Measurements from ENCODE around the gene NELFE.

Gene NELFE

GRCh38 chr6:31927863-31928671 is 30.7 kb downstream of the NELFE start:
- H3K4me3 ChIP-seq (ENCODE audit: low read depth, low read length): no peak overlapping the region
- DNase-seq (ENCODE audit: low read depth): no peak
- TF ChIP-seq CTCF (IDR thresholded peaks at IDR 0.05; ENCODE audit: control insufficient read depth, extremely low read depth, insufficient read depth): no peak

DNA sequence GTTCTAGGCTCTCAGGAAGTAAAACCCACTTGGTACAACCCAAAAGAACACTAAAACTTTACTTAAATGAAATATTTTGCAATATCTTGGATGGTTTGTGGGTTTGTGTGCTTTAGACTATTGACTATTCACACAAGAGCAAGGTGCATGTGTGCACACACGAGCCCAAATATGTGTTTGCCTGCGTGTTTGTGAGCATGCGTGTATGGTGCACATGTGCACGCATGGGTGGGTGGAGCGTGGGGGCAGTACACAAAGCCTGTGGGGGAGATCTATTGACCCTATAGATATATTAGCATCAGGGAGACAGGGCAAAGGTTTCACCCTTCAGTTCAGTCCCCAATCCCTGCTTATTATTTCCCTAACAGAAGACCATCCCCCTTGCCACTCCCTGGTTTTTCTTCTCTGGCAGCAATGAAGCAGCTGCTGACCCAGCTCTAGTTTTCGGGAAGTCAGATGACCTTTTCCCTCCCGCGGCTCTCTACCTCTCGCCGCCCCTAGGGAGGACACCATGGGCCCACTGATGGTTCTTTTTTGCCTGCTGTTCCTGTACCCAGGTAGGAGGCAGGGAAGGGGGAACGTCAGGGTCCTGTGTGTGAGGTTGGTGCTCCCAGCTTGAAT is 31.4 kb downstream of the NELFE start, which contains the start of gene C2:
Gene C2 (plus strand): TSS at position 476 of the 621 bp plus-strand sequence. CDS start 36 bp downstream, at position 512.
- no peak within 1 kb of the TSS for H3K4me3 ChIP-seq (ENCODE audit: low read depth, low read length)
- no peak for DNase-seq (ENCODE audit: low read depth)
- TF ChIP-seq CTCF (IDR thresholded peaks at IDR 0.05; ENCODE audit: control insufficient read depth, extremely low read depth, insufficient read depth): no peak

GRCh38 chr6:31922942-31923341 is 35.8 kb downstream of the NELFE start:
- no peak for DNase-seq (ENCODE audit: low read depth)
- H3K4me3 ChIP-seq (ENCODE audit: low read depth, low read length): no peak overlapping the region
- no peak for TF ChIP-seq CTCF (IDR thresholded peaks at IDR 0.05; ENCODE audit: control insufficient read depth, extremely low read depth, insufficient read depth)

GRCh38 chr6:31920811-31921210 is 38.0 kb downstream of the NELFE start:
- TF ChIP-seq CTCF (IDR thresholded peaks at IDR 0.05; ENCODE audit: control insufficient read depth, extremely low read depth, insufficient read depth): no peak
- no peak for DNase-seq (ENCODE audit: low read depth)
- no peak overlapping the region for H3K4me3 ChIP-seq (ENCODE audit: low read depth, low read length)

DNA sequence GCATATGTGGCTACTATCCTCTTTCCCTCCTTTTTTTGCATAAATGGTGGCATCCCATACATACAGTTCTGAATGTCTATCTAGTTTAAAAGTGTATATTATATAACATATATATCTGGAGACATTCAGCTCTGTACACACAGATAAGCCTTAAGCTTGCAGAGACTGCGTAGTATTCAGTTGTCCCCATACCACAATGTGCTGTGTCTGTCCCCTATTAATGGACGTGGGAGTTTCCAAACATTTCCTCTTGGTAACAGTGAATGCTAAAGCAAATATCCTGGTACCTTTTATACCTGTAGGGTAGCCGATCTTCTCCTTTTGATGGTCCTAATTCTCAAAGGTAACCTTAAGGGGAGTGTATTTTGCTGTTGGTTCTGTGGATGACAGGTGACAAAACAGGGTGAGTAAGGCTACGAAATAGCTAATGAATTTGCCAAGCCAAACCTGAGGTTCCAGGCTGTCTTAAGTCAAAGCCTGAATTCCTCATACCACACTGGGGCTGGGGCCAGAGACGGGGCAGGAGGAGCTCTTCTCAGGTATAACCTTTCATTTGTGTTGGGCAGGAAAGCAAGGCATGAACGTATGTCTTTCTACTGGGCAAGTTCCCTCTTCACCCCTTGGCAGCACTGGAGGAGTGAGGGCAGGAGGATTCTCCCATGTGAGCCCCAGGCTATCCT is 39.0 kb downstream of the NELFE start:
- no peak for DNase-seq (ENCODE audit: low read depth)
- no peak for TF ChIP-seq CTCF (IDR thresholded peaks at IDR 0.05; ENCODE audit: control insufficient read depth, extremely low read depth, insufficient read depth)

GRCh38 chr6:31918069-31918720 is 40.6 kb downstream of the NELFE start:
- H3K4me3 ChIP-seq (ENCODE audit: low read depth, low read length): no peak overlapping the region
- DNase-seq (ENCODE audit: low read depth): no peak
- no peak for TF ChIP-seq CTCF (IDR thresholded peaks at IDR 0.05; ENCODE audit: control insufficient read depth, extremely low read depth, insufficient read depth)

More for the DNA sequence above, 39.0 kb downstream of the NELFE start:
- no peak overlapping the region for H3K4me3 ChIP-seq (ENCODE audit: low read depth, low read length)

All from LNCaP clone FGC (cell line).